Islet of Langerhans (tissue), 1 donor: Measurements from ENCODE around the gene LAMA3.

Experiments used
- FAIRE-seq: peaks from one replicate; lab custom pipeline; 2011; peaks lifted over from hg19 to GRCh38; lab: Jason Lieb, UNC

Gene LAMA3

GRCh38 chr18:23880931-23881617 is 191.8 kb downstream of the LAMA3 start:
- FAIRE-seq, result no peak

DNA sequence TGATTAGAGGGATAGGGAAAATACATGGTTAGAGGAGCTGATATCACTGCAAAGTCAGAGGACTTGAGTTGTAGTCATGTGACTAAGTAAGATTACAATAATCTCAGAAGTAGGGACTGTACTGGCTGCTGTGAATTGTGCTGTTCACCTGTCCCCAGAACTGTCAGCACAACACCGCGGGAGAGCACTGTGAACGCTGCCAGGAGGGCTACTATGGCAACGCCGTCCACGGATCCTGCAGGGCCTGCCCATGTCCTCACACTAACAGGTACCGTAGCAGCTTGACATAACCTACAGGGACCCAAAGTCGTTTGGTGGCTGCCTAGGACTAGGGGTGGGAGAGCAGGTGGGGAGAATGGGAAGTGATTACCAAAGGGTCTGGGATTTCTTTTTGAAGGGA is 192.5 kb downstream of the LAMA3 start:
- no peak for FAIRE-seq

DNA sequence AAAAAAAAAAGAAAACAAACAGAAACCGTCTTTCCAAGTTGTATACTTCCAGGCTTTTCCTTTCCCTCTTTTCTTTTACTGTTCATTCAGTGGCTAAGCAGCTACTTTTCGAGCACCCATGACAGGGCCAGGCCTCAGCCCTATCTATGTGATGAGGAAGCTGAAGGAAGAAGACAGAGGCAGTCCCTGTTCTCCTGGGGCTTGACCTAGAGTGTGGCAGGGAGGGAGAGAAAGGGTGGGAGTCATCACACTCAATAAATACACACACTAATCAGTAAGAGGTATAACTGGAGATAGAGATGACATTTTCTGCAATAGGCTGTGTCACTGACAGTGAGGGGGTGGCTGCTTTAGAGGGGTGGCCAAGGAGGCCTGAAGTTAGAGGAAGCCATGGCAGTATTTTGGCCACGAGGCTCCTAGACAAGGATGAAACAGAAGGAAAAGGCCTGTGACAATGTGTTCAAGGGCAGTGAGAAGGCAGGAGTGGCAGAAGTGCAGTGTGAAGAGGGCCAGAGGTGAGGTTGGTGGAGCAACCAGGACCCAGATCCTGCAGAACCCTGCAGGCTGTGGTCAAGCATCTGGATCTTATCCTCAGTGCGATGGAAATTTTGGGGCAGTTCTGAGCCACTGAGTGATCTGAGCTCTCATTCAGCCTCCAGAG is 193.5 kb downstream of the LAMA3 start:
- no peak for FAIRE-seq

GRCh38 chr18:23883277-23883790 is 194.1 kb downstream of the LAMA3 start:
- no peak for FAIRE-seq

- FAIRE-seq, result no peak
Observed at GRCh38 chr18:23884681-23885375, 195.6 kb downstream of the LAMA3 start.

DNA sequence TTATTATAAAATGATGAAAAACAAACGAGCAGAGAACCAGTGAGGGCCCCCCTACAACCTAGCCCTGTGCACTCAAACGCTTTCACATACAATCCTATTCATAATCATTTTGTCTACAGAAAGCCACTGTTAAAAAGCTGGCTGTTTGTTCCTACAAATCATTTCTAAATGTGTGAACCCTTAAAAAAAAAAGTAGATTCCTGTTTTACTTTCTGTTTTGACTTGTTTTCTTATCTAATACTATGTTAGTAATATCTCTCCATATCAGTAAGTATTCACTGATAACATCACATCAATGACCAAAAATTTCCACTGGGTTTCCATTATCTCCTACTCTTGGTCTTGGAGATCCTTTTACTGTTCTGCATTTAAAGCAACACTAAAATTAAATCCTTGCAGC is 196.5 kb downstream of the LAMA3 start:
- FAIRE-seq, result no peak

DNA sequence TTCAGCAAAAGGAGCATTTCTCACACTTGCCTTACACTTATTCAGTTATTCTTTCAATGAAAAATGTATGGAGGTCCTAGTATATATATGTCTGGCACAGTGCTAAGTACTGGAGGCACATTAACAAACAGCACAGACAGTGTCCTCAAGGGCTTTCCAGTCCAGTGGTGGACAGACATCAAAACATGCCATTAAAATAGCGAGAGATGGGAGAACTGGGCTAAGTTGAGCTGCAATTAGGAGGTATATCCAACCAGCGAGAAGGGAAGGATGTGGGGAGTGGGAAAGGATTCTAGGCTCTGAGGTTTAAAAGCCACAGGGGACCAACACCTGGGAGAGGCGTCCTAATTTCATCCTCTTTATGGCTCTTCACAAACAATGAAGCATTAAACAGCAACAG is 197.8 kb downstream of the LAMA3 start:
- FAIRE-seq, result no peak

DNA sequence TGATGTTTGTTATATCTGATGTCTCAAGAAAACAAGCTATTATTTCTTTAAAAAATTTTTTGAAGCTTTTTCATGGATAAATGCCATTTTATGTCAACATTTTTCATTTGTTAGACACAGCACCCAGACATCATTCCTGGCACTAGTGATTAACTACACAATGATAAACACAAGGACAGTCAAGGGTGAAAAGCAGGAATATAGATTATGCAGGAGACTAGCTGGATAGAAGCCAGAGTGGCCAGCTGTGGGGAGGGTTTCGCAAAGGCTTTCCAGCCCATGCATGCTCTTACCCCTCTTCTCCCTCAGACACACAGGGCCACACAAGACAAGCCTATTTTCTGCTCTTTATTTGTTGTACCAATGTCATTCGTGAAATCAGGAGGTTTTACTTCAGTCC is 198.2 kb downstream of the LAMA3 start:
- no peak for FAIRE-seq

DNA sequence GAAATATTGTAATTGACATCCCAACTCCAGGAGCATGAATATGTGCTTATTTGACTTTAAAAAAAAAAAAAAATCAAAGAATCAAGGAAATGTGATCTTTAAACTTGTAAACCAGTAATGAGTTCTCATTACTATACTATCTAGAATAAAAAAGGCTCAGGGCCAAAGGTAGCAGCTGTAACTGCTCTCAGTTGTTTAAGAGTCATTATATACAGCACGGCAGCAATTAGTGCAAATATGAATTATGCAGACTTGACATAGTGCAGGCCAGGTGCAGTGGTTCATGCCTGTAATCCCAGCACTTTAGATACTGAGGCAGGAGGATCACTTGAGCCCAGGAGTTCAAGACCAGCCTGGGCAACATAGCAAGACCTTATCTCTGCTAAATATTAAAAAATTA is 199.6 kb downstream of the LAMA3 start:
- no peak for FAIRE-seq

- no peak for FAIRE-seq
Observed at GRCh38 chr18:23889907-23890306, 200.7 kb downstream of the LAMA3 start.

- FAIRE-seq, result no peak
Observed at GRCh38 chr18:23890589-23890988, 201.3 kb downstream of the LAMA3 start.

DNA sequence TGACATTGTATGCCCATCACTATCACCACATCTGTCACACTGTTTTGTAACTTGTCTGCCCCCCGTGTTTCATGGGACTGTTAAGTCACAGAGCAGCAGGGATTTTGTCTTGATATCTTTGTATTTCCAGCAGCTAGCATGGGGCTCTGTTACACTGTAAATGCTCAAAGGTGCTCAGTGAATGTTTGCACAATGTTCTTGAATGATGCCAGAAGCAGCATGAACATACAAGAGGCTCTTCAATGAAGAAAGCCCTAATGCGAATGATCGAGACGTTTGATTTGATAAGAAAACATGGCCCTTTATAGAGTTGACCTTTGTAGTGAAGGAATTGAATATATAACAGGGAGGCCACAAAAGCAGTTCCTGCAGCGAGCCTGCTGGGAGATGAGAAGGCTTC is 204.4 kb downstream of the LAMA3 start:
- FAIRE-seq, result no peak

DNA sequence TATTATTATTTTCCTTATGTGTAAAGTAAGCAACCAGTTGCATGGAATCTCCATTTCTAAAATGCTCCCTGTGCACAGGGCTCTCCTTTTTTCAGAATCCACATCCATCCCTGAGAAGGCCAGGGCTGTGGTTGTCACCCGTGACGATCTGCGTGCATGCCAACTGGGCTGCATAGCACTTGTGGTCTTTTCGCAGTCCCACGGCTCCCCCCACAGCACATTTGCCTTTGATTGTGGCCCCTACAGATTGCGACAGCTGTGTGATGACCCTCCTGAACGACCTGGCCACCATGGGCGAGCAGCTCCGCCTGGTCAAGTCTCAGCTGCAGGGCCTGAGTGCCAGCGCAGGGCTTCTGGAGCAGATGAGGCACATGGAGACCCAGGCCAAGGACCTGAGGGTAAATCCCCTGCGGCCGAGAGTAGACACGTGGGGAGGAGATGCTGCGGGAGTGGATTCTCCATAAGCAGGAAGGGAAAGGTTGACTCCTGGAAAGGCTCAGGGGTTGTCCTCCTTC is 205.5 kb downstream of the LAMA3 start:
- FAIRE-seq, result no peak

DNA sequence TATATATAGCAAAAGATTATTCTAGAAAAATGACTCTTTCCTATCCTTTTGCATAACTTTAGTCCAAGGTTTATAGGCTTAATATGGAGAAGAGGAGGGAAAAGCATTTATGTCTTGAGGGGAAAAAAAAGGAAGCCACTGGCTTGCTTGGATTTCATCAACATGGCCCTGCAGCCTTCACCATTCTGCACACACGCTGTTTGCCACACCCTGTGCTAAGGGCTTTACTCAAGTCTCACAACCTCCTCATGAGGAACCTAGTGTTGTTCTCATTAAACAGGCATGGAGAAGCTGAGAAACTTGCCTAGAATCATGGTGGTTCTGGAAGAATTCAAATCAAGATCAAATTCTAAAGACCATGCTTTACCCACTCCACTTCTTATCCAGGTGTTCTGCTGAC is 208.0 kb downstream of the LAMA3 start:
- FAIRE-seq, result no peak

- no peak for FAIRE-seq
Observed at GRCh38 chr18:23897733-23898132, 208.5 kb downstream of the LAMA3 start.

DNA sequence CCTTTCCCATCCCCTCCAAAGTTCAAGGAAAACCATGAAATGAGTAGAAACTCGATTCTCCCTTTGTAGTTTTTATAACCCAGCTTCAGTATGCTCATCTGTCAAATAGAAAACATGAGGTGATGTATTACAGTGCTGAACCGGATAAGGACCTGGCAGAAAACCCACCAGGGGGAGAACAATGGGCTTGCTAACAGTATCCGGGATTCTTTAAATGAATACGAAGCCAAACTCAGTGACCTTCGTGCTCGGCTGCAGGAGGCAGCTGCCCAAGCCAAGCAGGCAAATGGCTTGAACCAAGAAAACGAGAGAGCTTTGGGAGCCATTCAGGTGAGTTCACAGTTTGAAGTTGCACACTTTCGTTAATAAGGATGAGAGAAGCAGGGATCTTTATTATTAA is 211.7 kb downstream of the LAMA3 start:
- no peak for FAIRE-seq

GRCh38 chr18:23902396-23902795 is 213.1 kb downstream of the LAMA3 start:
- FAIRE-seq, result no peak

GRCh38 chr18:23903971-23904370 is 214.7 kb downstream of the LAMA3 start:
- no peak for FAIRE-seq

- no peak for FAIRE-seq
Observed at GRCh38 chr18:23906658-23907057, 217.4 kb downstream of the LAMA3 start.

GRCh38 chr18:23908827-23909226 is 219.6 kb downstream of the LAMA3 start:
- FAIRE-seq, result no peak

DNA sequence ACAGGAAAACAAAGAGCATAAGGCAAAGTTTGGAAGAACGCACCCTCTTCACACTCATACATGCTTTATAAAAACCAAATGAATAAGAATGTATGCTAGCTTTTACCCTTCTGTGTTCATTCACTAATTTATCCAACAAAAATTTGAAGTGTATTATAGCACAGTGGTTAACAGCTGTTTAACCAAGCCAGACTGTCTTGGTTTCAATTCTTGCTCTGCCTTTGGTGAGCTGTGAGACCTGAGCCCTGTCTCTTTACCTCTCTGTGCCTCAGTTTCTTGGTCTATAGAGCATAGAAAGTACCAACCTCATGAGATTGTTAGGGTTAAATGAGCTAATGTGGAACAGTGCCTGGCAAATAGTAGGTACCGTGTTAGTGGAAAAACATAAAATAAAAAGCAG is 220.8 kb downstream of the LAMA3 start:
- FAIRE-seq, result no peak

DNA sequence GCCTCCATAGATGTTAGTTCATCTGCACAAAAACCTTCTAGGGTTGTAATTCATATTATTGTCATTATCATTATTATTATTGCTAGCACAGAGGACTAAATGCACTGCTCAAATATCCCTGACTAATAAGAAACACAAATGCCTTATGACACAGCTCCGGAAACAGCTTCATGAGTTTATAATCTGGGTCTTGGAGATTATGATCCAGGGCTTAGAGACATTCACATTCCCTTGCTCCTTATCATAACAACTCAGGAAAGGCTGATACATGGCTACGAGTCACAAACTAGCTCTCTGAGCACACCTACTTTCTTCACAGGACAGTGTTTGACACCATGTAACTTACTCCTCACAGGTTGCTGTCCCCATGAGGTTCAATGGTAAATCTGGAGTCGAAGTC is 223.1 kb downstream of the LAMA3 start:
- FAIRE-seq, result no peak

GRCh38 chr18:23916338-23916737 is 227.1 kb downstream of the LAMA3 start:
- FAIRE-seq, result no peak
